Gastroesophageal sphincter (tissue), 3 donors: ENCODE results near the gene VAV3.

ENCODE experiments used
- POLR2A ChIP-seq, 2 donors: fragments of 450-650 bp; IDR thresholded peaks; one replicate each; pipeline ENCODE4 v1.6.1; 2017; ENCODE audit warnings: antibody characterized with exemption in 2 of 2, mild to moderate bottlenecking in 2 of 2, moderate library complexity in 1 of 2
- POLR2AphosphoS5 ChIP-seq: sonication (generic); formaldehyde crosslinking; IDR thresholded peaks from one replicate; pipeline ENCODE4 v1.6.1; 2017; ENCODE audit warnings: antibody characterized with exemption
- TF ChIP-seq, protein P1 (sequence below), 4 experiments: fragments of 200-600 bp in 2 of 4; fragments of 450-650 bp in 2 of 4; sonication (generic) in 1 of 4; IDR thresholded peaks; one replicate each; pipeline ENCODE4 v1.5.1; 2017 to 2019; ENCODE audit warnings: antibody characterized with exemption in 4 of 4, mild to moderate bottlenecking in 2 of 4, moderate library complexity in 2 of 4

DNA sequence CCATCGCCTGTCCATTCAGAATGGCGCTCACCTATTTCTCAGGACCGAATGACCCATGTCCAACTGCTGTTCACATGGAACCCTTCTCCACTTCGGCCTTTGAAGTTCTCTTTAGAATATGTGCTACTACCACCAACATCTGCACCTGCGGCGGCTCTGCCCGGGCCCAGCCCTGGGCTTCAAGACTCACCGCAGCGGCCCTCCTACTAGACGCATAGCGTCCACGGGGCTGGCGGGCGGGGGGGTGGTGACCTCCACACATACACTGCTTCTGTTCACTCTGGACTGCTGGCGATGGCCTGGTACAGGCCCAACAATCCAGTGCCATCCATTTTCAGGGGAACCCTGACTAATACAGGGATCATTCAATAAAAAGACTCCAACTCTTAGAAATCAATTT, 394.2 kb downstream of the VAV3 start:
- TF ChIP-seq, protein P1, sequence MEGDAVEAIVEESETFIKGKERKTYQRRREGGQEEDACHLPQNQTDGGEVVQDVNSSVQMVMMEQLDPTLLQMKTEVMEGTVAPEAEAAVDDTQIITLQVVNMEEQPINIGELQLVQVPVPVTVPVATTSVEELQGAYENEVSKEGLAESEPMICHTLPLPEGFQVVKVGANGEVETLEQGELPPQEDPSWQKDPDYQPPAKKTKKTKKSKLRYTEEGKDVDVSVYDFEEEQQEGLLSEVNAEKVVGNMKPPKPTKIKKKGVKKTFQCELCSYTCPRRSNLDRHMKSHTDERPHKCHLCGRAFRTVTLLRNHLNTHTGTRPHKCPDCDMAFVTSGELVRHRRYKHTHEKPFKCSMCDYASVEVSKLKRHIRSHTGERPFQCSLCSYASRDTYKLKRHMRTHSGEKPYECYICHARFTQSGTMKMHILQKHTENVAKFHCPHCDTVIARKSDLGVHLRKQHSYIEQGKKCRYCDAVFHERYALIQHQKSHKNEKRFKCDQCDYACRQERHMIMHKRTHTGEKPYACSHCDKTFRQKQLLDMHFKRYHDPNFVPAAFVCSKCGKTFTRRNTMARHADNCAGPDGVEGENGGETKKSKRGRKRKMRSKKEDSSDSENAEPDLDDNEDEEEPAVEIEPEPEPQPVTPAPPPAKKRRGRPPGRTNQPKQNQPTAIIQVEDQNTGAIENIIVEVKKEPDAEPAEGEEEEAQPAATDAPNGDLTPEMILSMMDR (IDR thresholded peaks at IDR 0.05), result no peak
- TF ChIP-seq POLR2AphosphoS5, result no peak
- no peak for TF ChIP-seq POLR2A (IDR thresholded peaks at IDR 0.05)
